ENCODE data around the gene GLIS1.
A peak's percentile ranks its signal among the peaks of the same experiment; 100 is the strongest.

GLIS1 gene

DNA sequence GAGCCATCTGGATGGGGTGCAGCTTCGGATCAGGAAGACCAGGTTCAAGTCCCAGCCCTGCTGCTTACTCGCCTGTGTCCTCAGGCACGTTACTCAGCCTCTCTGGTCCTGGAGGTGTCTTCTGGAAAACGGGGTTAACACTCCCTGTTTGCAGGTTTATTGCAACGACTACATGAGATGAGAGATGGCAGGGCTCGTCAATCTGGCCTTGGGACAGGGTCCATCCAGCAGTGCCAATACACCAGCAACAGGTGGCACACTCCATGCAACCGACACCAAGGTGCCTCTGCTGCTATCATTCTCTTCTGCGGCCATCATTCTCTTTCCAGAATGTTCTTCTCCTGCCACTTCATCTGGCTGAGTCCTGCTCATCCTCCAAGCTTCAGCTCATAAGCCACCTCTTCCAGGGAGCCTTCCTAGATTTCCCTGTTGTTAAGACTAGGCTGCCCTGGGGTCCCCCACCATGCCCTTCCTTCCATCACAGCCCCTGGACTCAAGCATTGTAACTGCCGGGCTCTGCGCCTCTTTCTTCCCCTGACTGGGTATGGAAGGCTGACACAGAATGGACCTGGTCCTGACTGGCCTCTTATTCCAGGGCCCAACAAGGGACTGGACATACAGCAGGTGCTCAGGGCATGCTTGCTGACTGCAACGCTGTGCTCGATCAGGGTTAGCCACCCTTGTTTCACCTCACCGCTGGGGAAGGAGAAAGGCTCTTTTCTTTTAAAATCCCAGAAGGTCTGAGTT lies 192.4 kb downstream of the GLIS1 start:
- no peak overlapping the region for H3K27ac ChIP-seq (ENCODE audit: poor library complexity, severe bottlenecking)
- peak; percentile 18 for DNase-seq (ENCODE audit: low spot score)
- TF ChIP-seq, protein P1, sequence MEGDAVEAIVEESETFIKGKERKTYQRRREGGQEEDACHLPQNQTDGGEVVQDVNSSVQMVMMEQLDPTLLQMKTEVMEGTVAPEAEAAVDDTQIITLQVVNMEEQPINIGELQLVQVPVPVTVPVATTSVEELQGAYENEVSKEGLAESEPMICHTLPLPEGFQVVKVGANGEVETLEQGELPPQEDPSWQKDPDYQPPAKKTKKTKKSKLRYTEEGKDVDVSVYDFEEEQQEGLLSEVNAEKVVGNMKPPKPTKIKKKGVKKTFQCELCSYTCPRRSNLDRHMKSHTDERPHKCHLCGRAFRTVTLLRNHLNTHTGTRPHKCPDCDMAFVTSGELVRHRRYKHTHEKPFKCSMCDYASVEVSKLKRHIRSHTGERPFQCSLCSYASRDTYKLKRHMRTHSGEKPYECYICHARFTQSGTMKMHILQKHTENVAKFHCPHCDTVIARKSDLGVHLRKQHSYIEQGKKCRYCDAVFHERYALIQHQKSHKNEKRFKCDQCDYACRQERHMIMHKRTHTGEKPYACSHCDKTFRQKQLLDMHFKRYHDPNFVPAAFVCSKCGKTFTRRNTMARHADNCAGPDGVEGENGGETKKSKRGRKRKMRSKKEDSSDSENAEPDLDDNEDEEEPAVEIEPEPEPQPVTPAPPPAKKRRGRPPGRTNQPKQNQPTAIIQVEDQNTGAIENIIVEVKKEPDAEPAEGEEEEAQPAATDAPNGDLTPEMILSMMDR (IDR thresholded peaks at IDR 0.05; ENCODE audit: poor library complexity, severe bottlenecking), result no peak
- H3K27me3 ChIP-seq (ENCODE audit: insufficient read depth, poor library complexity, severe bottlenecking), result no peaks in the 10 kb centered on the region
- no peaks in the 10 kb centered on the region for H3K36me3 ChIP-seq (ENCODE audit: low read depth)
- no peak for ATAC-seq (ENCODE audit: low read depth)
- H3K9me3 ChIP-seq (ENCODE audit: severe bottlenecking), result no peaks in the 10 kb centered on the region
- no peak overlapping the region for H3K4me3 ChIP-seq (ENCODE audit: severe bottlenecking)
- peaks cover 8% of the 10 kb centered on the region for H3K4me1 ChIP-seq (ENCODE audit: insufficient read depth, poor library complexity, severe bottlenecking)

DNA sequence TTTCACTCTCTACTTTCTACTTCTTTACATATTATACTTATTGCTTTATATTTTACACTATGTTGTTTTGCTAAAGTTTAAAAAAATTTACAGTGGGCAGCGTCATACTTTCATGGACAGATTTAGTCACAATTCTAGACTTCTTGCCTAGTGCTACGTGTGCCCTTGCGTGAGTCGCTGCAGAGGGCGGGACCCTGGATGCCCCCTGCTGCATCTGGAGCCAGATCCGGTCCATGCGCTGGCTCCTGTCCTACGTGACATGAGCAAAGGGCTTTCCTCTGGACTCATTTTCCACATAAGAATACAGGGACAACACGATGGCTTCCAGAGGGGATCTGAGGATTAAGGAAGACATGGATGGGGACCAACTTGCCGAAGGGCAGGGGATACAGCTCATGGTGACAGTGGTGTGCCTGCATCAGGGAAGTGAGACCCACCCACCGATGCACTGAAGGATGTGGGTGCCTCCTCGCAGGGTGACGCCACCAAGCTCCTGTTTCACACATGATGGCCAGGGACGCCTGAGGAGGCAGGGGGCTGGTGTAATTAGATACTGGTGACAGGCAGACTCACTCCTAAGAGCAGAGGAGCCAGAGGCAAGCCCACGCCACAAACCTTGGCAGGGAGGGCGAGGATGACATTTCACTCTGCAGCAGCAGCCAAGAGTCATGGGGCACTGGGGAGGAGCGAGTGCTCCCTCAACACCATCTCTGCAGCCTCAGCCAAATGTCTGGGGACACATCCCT lies 193.1 kb downstream of the GLIS1 start:
- DNase-seq (ENCODE audit: low spot score), result peak; percentile 40

DNA sequence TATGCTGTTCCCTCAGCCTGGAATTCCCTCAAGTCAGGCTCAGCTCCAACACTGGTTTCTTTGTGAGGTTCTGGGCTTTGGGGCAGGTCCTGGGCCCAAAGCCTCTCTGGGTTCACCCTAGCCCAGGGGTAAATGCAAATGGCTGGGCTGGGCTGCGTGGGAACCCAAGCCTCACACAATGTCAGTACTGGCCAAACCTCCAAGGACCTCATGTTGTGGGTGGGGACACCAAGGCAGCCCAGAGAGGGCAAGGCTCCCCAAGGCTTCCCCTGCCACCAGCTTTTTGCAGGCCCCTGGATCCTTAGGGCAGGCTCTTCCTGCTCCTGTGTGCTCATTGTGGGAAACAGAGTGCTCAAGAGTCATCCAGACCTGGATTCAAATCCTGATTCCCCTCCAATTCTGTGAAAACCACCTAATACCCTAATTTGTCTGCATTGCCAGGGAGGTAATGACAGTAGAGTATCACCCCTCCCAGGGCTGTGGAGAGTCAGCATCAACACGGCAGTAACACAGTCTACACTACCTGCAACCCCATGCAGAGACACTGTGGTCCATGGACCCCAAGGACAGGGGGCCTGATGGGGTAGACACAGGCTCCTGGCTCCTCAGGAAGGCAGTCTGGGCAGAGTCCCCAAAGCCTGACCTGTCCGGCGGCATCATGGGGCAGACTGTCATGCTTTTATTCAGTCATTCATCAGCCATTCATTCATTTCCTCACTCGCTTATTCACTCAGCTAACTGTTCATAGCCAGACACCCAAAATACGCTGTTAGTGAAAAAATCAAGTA lies 194.0 kb downstream of the GLIS1 start:
- no peak for ATAC-seq (ENCODE audit: low read depth)

More for the DNA sequence above, 193.1 kb downstream of the GLIS1 start:
- H3K27ac ChIP-seq (ENCODE audit: poor library complexity, severe bottlenecking), result no peak overlapping the region
- H3K4me1 ChIP-seq (ENCODE audit: insufficient read depth, poor library complexity, severe bottlenecking), result peaks cover 8% of the 10 kb centered on the region
- no peak for ATAC-seq (ENCODE audit: low read depth)
- H3K4me3 ChIP-seq (ENCODE audit: severe bottlenecking), result no peak overlapping the region
- TF ChIP-seq, protein P1 (IDR thresholded peaks at IDR 0.05; ENCODE audit: poor library complexity, severe bottlenecking), result no peak
- H3K9me3 ChIP-seq (ENCODE audit: severe bottlenecking), result no peaks in the 10 kb centered on the region
- no peaks in the 10 kb centered on the region for H3K36me3 ChIP-seq (ENCODE audit: low read depth)
- H3K27me3 ChIP-seq (ENCODE audit: insufficient read depth, poor library complexity, severe bottlenecking), result no peaks in the 10 kb centered on the region

DNA sequence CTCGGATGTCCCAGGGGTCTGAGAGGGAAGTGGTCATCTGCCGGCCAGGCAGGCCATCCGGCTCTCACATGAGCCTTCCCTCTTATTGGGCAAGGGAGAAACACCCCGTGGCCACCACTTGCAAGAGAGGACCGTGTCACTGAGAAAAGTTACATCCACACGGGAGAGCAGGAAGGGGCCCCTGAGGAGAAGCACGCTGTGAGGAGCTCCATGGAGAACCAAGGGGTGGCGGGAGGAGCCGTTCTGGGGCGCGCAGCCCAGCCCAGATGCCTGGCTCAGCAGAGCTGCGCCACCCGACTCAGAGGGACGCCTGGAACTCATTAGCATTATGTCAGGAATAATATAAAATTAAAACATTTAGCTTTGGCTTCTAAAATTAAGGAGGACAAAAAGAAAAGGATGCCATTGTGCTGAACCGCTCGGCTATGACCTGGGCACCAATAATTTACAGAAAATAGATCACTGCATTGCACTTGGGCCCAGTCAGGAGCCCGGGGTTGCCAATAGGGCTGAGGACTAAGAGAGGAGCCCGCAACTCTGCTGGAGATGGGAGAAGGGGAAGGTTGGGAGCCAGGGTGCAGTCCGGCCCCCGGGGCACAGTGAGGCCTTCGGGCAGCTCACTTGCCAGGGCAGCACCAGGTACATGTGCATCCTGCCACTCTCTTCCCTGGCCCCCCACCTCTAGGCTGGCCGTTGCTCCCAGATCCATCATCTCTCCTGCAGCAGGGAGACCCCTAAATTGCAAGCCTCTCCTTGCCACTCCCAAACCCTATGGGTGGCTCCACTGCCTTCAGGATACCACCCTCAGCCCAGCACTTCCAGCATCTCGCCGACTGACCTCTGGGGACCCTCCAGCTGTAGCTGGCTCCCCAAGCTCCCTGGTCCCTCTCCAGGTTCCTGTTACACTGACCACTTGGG lies 194.9 kb downstream of the GLIS1 start:
- Histone ChIP-seq H3K27ac (ENCODE audit: poor library complexity, severe bottlenecking) (no peak overlapping the region), H3K9me3 (ENCODE audit: severe bottlenecking) (no peaks in the 10 kb centered on the region), H3K4me3 (ENCODE audit: severe bottlenecking) (no peak overlapping the region), H3K27me3 (ENCODE audit: insufficient read depth, poor library complexity, severe bottlenecking) (no peaks in the 10 kb centered on the region), H3K4me1 (ENCODE audit: insufficient read depth, poor library complexity, severe bottlenecking) (peaks cover 8% of the 10 kb centered on the region), H3K36me3 (ENCODE audit: low read depth) (no peaks in the 10 kb centered on the region)
- no peak for ATAC-seq (ENCODE audit: low read depth)
- DNase-seq (ENCODE audit: low spot score), result peak; percentile 29
- TF ChIP-seq, protein P1 (IDR thresholded peaks at IDR 0.05; ENCODE audit: poor library complexity, severe bottlenecking), result no peak

More for the DNA sequence above, 194.0 kb downstream of the GLIS1 start:
- no peak overlapping the region for H3K4me3 ChIP-seq (ENCODE audit: severe bottlenecking)
- TF ChIP-seq, protein P1 (IDR thresholded peaks at IDR 0.05; ENCODE audit: poor library complexity, severe bottlenecking), result no peak
- H3K4me1 ChIP-seq (ENCODE audit: insufficient read depth, poor library complexity, severe bottlenecking), result peaks cover 8% of the 10 kb centered on the region
- H3K9me3 ChIP-seq (ENCODE audit: severe bottlenecking), result no peaks in the 10 kb centered on the region
- H3K27ac ChIP-seq (ENCODE audit: poor library complexity, severe bottlenecking), result no peak overlapping the region
- H3K36me3 ChIP-seq (ENCODE audit: low read depth), result no peaks in the 10 kb centered on the region
- H3K27me3 ChIP-seq (ENCODE audit: insufficient read depth, poor library complexity, severe bottlenecking), result no peaks in the 10 kb centered on the region
- DNase-seq (ENCODE audit: low spot score), result peak; percentile 30

Data from RWPE2 (cell line).